HepG2 (cell line): ENCODE measurements around the gene SLC9A9. TPM values are rescaled to one million over a fixed set of nuclear protein-coding genes. Genes with fewer than 3 reads are reported as not detected.

Experiments
- ATAC-seq: fragments of 200-7000 bp; cut with Tn5 transposase; 3 replicates; pipeline ENCODE4 v1.9.1; 2020; ENCODE audit warnings: mild to moderate bottlenecking, moderate library complexity
- BruUV-seq: library from RNA; stranded (reverse); fragments of 400-500 nt; replicated peaks from 2 replicates; lab custom pipeline; 2021; lab: Mats Ljungman, UMichigan
- CTCF ChIA-PET: fragments of 300-600 bp; formaldehyde crosslinking; extraction: SDS; loops from one replicate; lab custom pipeline; 2021; ENCODE audit warnings: low total read pairs, inconsistent platforms, low intra/inter-chr PET ratio; lab: Yijun Ruan, JAX
- POLR2A ChIA-PET: fragments of 350-600 bp; sonication (Branson Sonifier 250); formaldehyde crosslinking; loops from one replicate; lab custom pipeline; 2020; ENCODE audit warnings: antibody characterized with exemption, inconsistent platforms; lab: Yijun Ruan, JAX
- DNase-seq: peaks from one replicate; pipeline ENCODE4 v3.0.0-alpha.2; 2015; ENCODE audit warnings: low spot score
- FAIRE-seq: peaks from 3 replicates; lab custom pipeline; 2011; peaks lifted over from hg19 to GRCh38; lab: Jason Lieb, UNC
- H2AFZ ChIP-seq: one replicate; pipeline ENCODE4 v1.6.1; 2011; ENCODE audit warnings: low read length, inconsistent platforms
- H3K27ac ChIP-seq: fragments of 300-600 bp; 3 replicates; pipeline ENCODE4 v1.8.0; 2011; ENCODE audit warnings: mixed run types, mild to moderate bottlenecking, mixed read lengths, low read length, inconsistent platforms; ENCODE audit not compliant: insufficient read depth; ENCODE audit errors: extremely low read length
- H3K27me3 ChIP-seq, 2 experiments: fragments of 200-600 bp in 1 of 2; 2 replicates in 1 of 2; 3 replicates in 1 of 2; pipeline versions ENCODE4 v1.6.0 to v1.8.0; 2011; ENCODE audit warnings: low read length in 2 of 2, mild to moderate bottlenecking in 2 of 2, moderate library complexity in 2 of 2, inconsistent platforms in 1 of 2; ENCODE audit not compliant: insufficient read depth in 2 of 2, control insufficient read depth in 1 of 2
- H3K36me3 ChIP-seq, 2 experiments: fragments of 200-600 bp in 1 of 2; replicated peaks in 1 of 2; 2 replicates in 1 of 2; 3 replicates in 1 of 2; pipeline versions ENCODE4 v1.5.1 to v1.8.0; 2011; ENCODE audit warnings: low read length in 2 of 2, inconsistent platforms in 1 of 2; ENCODE audit not compliant: insufficient read depth in 2 of 2, control insufficient read depth in 1 of 2
- H3K4me1 ChIP-seq: 2 replicates; pipeline ENCODE4 v1.5.1; 2012; ENCODE audit warnings: low read length, inconsistent platforms; ENCODE audit not compliant: insufficient read depth
- H3K4me2 ChIP-seq: 2 replicates; pipeline ENCODE4 v1.6.0; 2011; ENCODE audit warnings: low read depth, low read length, inconsistent platforms
- H3K4me3 ChIP-seq, 3 experiments: fragments of 200-600 bp in 1 of 3; sonication (generic), shearing (Covaris generic) in 1 of 3; replicated peaks in 1 of 3; 2 replicates each; pipeline ENCODE4 v1.5.1; 2011 to 2016; ENCODE audit warnings: low read length in 3 of 3, inconsistent platforms in 2 of 3, low read depth in 2 of 3, mild to moderate bottlenecking in 2 of 3, control low read depth in 1 of 3, mixed read lengths in 1 of 3; ENCODE audit not compliant: insufficient read depth in 1 of 3
- H3K79me2 ChIP-seq: one replicate; pipeline ENCODE4 v1.6.1; 2011; ENCODE audit warnings: low read length, inconsistent platforms; ENCODE audit not compliant: insufficient read depth
- H3K9ac ChIP-seq: 2 replicates; pipeline ENCODE4 v1.6.0; 2011; ENCODE audit warnings: mild to moderate bottlenecking, low read depth, low read length, inconsistent platforms; ENCODE audit not compliant: insufficient read depth
- H3K9me3 ChIP-seq: 2 replicates; pipeline ENCODE4 v1.5.1; 2012; ENCODE audit warnings: mild to moderate bottlenecking, low read length
- H4K20me1 ChIP-seq: 2 replicates; pipeline ENCODE4 v1.6.0; 2011; ENCODE audit warnings: inconsistent platforms, mild to moderate bottlenecking, low read length, moderate library complexity; ENCODE audit not compliant: insufficient read depth
- ATF1 ChIP-seq: IDR thresholded peaks from 2 replicates; pipeline ENCODE4 v1.6.1; 2016; ENCODE audit warnings: mild to moderate bottlenecking, control low read depth
- FOXA3 ChIP-seq: IDR thresholded peaks from 2 replicates; pipeline ENCODE4 v1.6.1; 2016; ENCODE audit warnings: missing genetic modification reagents, missing compliant biosample characterization
- FOXK1 ChIP-seq: sonication (generic); formaldehyde crosslinking; IDR thresholded peaks from 2 replicates; pipeline ENCODE4 v1.4.0; 2020; ENCODE audit warnings: low read depth, missing genetic modification reagents, borderline replicate concordance
- FOXO4 ChIP-seq: sonication (generic); formaldehyde crosslinking; conservative IDR thresholded peaks from 2 replicates; pipeline ENCODE4 v1.8.1; 2023; ENCODE audit warnings: missing genetic modification reagents
- GABPB1 ChIP-seq: IDR thresholded peaks from 2 replicates; pipeline ENCODE4 v1.6.1; 2016; ENCODE audit warnings: mild to moderate bottlenecking, missing genetic modification reagents, moderate library complexity, missing compliant biosample characterization
- HMGXB3 ChIP-seq: sonication (generic); formaldehyde crosslinking; IDR thresholded peaks from 2 replicates; pipeline ENCODE4 v1.4.0; 2020; ENCODE audit warnings: missing genetic modification reagents, borderline replicate concordance
- MATR3 ChIP-seq: sonication (generic); formaldehyde crosslinking; IDR thresholded peaks from 2 replicates; pipeline ENCODE4 v1.4.0; 2020; ENCODE audit warnings: missing genetic modification reagents
- NR2C2 ChIP-seq: sonication (generic); formaldehyde crosslinking; IDR thresholded peaks from 2 replicates; pipeline ENCODE4 v1.4.0; 2020; ENCODE audit warnings: missing genetic modification reagents, mild to moderate bottlenecking, moderate library complexity, borderline replicate concordance
- RBM22 ChIP-seq: fragments of 200-400 bp; formaldehyde crosslinking; optimal IDR thresholded peaks from 2 replicates; pipeline ENCODE3; 2017; ENCODE audit warnings: mild to moderate bottlenecking, low read length, moderate library complexity
- SATB2 ChIP-seq: sonication (generic); formaldehyde crosslinking; IDR thresholded peaks from 2 replicates; pipeline ENCODE4 v1.5.0; 2020; ENCODE audit warnings: missing genetic modification reagents
- SCMH1 ChIP-seq: sonication (generic); formaldehyde crosslinking; IDR thresholded peaks from 2 replicates; pipeline ENCODE4 v1.9.0; 2021; ENCODE audit warnings: missing genetic modification reagents, mild to moderate bottlenecking, borderline replicate concordance
- U2AF1 ChIP-seq: fragments of 200-400 bp; formaldehyde crosslinking; optimal IDR thresholded peaks from 2 replicates; pipeline ENCODE3; 2017; ENCODE audit warnings: mild to moderate bottlenecking, low read depth, low read length
- XBP1 ChIP-seq: sonication (generic); formaldehyde crosslinking; IDR thresholded peaks from 2 replicates; pipeline ENCODE4 v1.5.0; 2020; ENCODE audit warnings: missing genetic modification reagents
- ZNF207 ChIP-seq: fragments of 450-650 bp; IDR thresholded peaks from 2 replicates; pipeline ENCODE4 v1.6.1; 2016; ENCODE audit warnings: antibody characterized with exemption, borderline replicate concordance
- ZNF513 ChIP-seq: sonication (generic); formaldehyde crosslinking; conservative IDR thresholded peaks from 2 replicates; pipeline ENCODE4 v1.5.0; 2020; ENCODE audit warnings: missing genetic modification reagents
- ZNF660 ChIP-seq: sonication (generic); formaldehyde crosslinking; IDR thresholded peaks from 2 replicates; pipeline ENCODE4 v1.5.1; 2020; ENCODE audit warnings: mild to moderate bottlenecking, low read depth, missing genetic modification reagents, borderline replicate concordance
- WGBS: methylation state at CpG from one replicate; pipeline ENCODE4 v1.1.6; 2017; ENCODE audit warnings: low lambda C conversion rate; 5-methylcytosine and 5-hydroxymethylcytosine counted together
- in situ Hi-C: cut with HindIII; loops from 2 replicates; pipeline ENCODE4 v1.10.0; 2017; ENCODE audit warnings: low pct_unique_long_range_greater_than_20kb; ENCODE audit not compliant: extremely low pct_ligation_motif_present
- intact Hi-C: fragments of 100-400 bp; cut with micrococcal nuclease; formaldehyde crosslinking; loops from one replicate; pipeline ENCODE4 v1.10.0; 2022; ENCODE audit not compliant: unreplicated experiment
- polyA plus RNA-seq, 8 experiments: library from polyadenylated mRNA; depleted of rRNA in 3 of 8; stranded (reverse) in 7 of 8; unstranded in 1 of 8; fragments of >200 nt; fragmentation: Illumina TruSeq in 4 of 8; extraction: Trizol in 4 of 8; gene quantifications; 2 replicates each; pipeline versions ENCODE4 v1.2.1 to v1.2.3, GENCODE V29; 2011 to 2016; ENCODE audit warnings: low read depth in 4 of 8, missing spikeins in 1 of 8, mixed read lengths in 1 of 8; ENCODE audit not compliant: insufficient read depth in 1 of 8
- total RNA-seq, 5 experiments: library from RNA; depleted of rRNA; stranded (reverse); fragments of >200 nt; fragmentation: Illumina TruSeq; extraction: Trizol; gene quantifications; 2 replicates each; pipeline ENCODE4 v1.2.3, GENCODE V29; 2016; ENCODE audit warnings: low read depth in 1 of 5

Gene SLC9A9
- total and polyA plus RNA-seq, 2 of the 13 experiments (the other 11 are each of a cell fraction or from before 2014, with no cell fraction given), result not detected

- TF ChIP-seq HMGXB3 (CRISPR knock-in tag), result no peak
- TF ChIP-seq SATB2 (CRISPR knock-in tag), result no peak
- no peak for TF ChIP-seq ATF1 (CRISPR knock-in tag)
- TF ChIP-seq FOXK1 (CRISPR knock-in tag), result no peak
Measured at GRCh38 chr3:143351895-143352608, 496.2 kb downstream of the SLC9A9 start (continued).

GRCh38 chr3:143351354-143351753, 496.9 kb downstream of the SLC9A9 start:
- H3K79me2 ChIP-seq, result no peaks in the 10 kb centered on the region
- H3K9ac ChIP-seq, result no peak overlapping the region
- no peaks in the 10 kb centered on the region for H3K4me1 ChIP-seq
- H3K27ac ChIP-seq, result no peak overlapping the region
- ATAC-seq, result no peak
- no peak for DNase-seq
- FAIRE-seq, result no peak
- intact Hi-C loops (no loop called here), in situ Hi-C loops (no loop called here)
- H3K36me3 ChIP-seq, result no peaks in the 10 kb centered on the region
- 2% methylated on average over 2 of the region's 2 CpGs for WGBS
- no peak overlapping the region for H3K4me2 ChIP-seq
- peaks cover 0 to 1% of the 10 kb centered on the region in 2 experiments; a peak in 1 of 5 replicates for H3K27me3 ChIP-seq
- no peaks in the 10 kb centered on the region for H3K9me3 ChIP-seq
- no peaks in the 10 kb centered on the region for H4K20me1 ChIP-seq
- H2AFZ ChIP-seq, result no peak overlapping the region
- ChIA-PET POLR2A (no interaction called here), CTCF (no interaction called here)
- no TSS peak for BruUV-seq
- H3K4me3 ChIP-seq, result no peak overlapping the region
- TF ChIP-seq NR2C2 (CRISPR knock-in tag) (no peak), ZNF207 (no peak), ATF1 (CRISPR knock-in tag) (no peak), ZNF660 (CRISPR knock-in tag) (no peak), U2AF1 (no peak), SCMH1 (CRISPR knock-in tag) (no peak), ZNF513 (CRISPR knock-in tag) (no peak), MATR3 (CRISPR knock-in tag) (no peak), XBP1 (CRISPR knock-in tag) (no peak), GABPB1 (no peak), FOXA3 (no peak), FOXO4 (CRISPR knock-in tag) (no peak), RBM22 (no peak)
